Glomerular endothelial cell (primary cell): ENCODE measurements around the gene LRRC37A. TPM values are rescaled to one million over a fixed set of nuclear protein-coding genes. Genes with fewer than 3 reads are reported as not detected.
"Not testable (repeated sequence)": the region's sequence is repeated elsewhere in the genome, so short reads cannot be mapped to it uniquely, and the experiment has no call there.

ENCODE experiments used
- DNase-seq: peaks from one replicate; pipeline ENCODE4 v3.0.0-alpha.2; 2011; ENCODE audit warnings: low read depth, low spot score; ENCODE audit errors: extremely low read depth
- total RNA-seq: library from RNA; depleted of rRNA; stranded (reverse); fragments of >200 nt; gene quantifications from 2 replicates; pipeline ENCODE4 v1.2.3, GENCODE V29; 2015

LRRC37A gene
- total RNA-seq: 0.78 and 1.3 TPM in 2 replicates

GRCh38 chr17:46294831-46295230, at the start of gene LRRC37A:
Gene LRRC37A, plus strand, starts transcription at chr17:46295131. Its CDS starts 3 bp downstream, at chr17:46295134.
- not testable (repeated sequence) for DNase-seq

DNA sequence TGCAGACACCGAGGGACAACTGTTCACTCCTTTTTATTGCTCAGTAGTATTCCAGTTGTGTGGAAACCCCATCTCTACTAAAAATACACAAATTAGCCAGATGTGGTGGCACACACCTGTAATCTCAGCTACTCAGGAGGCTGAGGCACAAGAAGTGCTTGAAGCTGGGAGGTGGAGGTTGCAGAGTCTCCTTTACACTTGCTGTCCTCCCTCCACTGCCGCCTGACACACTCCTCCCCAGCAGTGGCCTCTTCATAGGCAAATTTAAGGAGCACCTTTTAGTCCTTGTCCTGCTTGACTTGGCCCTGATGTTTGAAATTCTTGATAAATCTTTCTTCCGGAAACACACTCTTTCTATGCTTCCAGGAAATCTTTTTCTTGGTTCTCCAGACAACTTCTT, 45.8 kb upstream of the LRRC37A start:
- DNase-seq: not testable (repeated sequence)

DNA sequence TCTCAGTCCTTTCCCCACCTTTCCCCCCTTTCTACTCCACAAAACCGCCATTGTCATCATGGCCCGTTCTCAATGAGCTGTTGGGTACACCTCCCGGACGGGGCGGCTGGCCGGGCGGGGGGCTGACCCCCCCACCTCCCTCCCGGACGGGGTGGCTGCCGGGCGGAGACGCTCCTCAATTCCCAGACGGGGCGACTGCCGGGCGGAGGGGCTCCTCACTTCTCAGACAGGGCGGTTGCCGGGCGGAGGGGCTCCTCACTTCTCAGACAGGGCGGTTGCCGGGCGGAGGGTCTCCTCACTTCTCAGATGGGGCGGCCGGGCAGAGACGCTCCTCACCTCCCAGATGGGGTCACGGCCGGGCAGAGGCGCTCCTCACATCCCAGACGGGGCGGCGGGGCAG, 42.1 kb upstream of the LRRC37A start:
- not testable (repeated sequence) for DNase-seq

GRCh38 chr17:46253722-46254121, 41.2 kb upstream of the LRRC37A start:
- DNase-seq: not testable (repeated sequence)

DNA sequence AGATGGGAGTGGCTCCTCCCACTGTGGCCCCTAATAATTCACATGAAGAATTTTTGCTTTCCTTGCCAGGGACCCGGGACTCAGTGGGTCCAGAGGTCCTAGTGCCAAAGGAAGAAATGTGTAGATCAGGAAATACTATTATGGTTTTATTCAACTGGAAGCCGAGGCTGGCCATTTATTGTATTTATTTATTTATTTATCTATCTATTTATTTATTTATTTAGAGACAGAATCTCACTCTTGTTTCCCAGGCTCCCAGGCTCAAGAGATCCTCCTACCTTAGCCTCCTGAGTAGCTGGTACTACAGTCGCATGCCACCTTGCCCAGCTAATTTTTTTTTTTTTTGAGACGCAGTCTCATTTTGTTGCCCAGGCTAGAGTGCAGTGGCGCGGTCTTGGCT, 40.7 kb upstream of the LRRC37A start:
- not testable (repeated sequence) for DNase-seq

DNA sequence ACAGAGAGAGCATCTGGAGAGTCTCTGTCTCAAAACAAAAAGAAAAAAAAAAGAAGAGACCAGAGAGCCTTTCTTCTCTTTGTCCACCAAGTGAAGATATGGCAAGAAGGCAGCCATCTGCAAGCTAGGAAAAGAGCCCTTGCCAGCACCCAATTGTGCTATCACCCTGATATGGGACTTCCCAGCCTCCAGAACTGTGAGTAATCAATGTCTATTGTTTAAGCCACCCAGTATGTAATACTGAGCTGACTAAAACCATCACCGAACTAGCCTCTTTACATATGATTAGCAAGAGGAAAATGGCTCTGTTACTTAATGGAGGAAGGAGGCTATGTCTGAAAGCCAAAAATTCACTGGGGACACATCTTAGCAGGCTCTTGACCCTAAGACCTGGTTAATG, 38.6 kb upstream of the LRRC37A start:
- DNase-seq: not testable (repeated sequence)

- DNase-seq: not testable (repeated sequence)
Measured at GRCh38 chr17:46259845-46260661, 34.9 kb upstream of the LRRC37A start.

GRCh38 chr17:46262271-46262670, 32.7 kb upstream of the LRRC37A start:
- DNase-seq: no peak

DNA sequence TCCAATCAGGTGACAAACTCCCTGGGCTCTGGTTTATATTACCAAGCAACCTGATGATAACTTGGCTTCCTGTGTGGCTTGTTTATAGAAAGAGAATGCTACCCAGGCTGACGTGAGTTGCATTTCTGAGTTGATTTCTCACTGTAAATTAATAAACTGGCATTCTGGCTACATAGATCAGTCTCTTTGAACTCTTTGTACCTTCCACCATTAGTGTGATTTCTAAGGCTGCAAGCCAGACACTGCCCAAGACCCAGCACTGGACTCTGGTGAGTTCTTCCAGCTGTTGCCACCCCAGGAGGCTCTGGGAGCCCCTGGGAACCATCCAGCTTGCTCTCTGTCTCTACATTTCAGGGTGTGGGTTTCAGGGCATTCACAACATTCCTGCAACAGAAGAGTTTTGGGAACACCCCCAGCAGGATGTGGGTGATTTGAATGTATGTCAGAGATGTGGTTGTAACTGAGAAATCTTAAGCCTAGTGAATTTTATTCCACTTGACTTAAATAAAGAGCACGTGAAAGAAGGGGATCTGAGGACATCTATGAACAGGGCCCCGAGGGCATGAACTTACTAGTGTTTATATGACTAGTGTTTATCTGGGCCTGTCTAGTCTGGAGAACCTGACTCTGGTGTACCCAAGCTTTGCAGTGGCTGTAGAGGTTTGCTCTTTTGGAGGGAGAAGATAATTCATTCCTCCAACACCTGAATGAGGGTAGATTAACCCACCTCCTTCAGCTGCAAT, 30.3 kb upstream of the LRRC37A start:
- DNase-seq: no peak

- not testable (repeated sequence) for DNase-seq
Measured at GRCh38 chr17:46266063-46266655, 28.8 kb upstream of the LRRC37A start.

DNA sequence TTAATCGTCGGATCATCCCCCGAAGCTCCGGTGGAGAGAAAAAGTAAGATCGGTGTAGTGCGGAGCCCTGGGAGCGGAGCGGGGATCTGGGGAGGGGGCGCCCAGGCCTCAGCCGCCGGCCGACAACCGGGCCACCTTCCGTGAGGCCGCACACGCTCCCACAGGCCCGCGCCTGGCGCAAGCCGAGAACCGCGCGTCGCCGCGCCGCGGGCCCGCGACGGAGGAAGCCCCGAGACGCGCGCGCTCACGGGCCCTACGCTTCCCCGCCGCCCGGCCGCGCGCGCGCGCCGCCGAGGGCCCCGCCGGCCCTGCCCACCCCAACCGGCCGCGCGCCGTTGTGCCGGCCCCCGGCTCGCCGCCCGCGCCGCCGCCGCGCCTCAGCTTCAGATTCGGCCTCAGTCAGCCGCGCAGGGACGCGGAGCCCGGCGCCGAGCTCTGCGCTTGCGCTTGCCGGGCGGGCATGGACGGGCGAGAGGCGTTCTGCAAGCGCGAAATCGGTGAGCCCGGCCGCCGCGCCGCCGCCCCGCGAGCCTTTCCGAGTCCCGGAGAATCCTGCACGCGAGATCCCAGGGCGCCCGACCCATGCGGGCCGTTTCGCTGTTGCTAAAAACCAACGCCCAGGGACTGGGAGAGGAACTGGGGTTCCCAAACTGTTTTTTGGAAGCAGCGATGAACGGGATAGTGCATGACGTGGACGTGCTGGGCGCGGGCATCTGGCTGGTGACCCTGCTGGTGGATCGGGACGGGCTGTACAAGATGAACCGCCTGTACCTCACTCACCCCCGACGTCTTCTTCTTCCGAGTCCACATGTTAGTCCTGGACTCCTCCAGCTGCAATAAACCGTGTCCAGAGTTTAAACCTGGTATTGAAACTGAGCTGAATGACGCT, 28.0 kb upstream of the LRRC37A start:
- DNase-seq: no peak

DNA sequence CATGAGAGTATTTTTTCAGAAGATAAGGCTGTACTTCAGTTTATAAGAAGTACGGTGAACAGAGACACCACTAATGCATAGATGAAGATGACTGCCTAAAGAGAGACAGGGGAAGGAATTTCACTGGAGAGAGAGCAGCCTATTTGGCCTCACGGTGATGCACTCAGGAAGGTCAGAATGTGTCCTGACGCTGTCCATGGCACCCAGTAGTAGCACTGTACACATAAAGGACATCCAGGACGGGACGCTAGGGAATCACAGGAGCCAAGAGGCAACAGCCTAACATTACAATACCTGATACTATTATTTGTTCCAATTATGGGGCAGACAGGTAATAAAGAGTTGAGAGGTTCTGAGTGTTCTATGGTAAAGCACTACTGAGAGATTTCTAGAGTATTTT, 24.9 kb upstream of the LRRC37A start:
- no peak for DNase-seq

GRCh38 chr17:46273541-46274236, 21.2 kb upstream of the LRRC37A start:
- DNase-seq: no peak

DNA sequence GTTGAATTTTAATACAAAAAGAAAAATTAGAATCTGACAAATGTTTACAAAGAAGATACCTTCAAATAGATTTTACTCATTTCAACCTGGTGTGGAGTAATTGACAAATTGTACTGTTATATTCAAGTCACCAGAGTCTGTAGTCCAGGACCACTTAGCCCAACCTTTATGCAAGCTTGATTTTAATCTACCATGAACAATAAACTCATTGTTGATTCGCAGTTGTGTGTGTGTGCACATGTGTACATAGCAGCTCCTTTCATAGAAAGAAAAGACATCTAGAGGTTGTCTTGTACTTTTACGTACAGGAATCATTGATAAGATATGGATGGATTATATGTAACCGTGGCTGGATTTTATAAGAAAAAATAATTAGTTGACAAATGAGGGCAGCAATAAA, 20.7 kb upstream of the LRRC37A start:
- DNase-seq: no peak

DNA sequence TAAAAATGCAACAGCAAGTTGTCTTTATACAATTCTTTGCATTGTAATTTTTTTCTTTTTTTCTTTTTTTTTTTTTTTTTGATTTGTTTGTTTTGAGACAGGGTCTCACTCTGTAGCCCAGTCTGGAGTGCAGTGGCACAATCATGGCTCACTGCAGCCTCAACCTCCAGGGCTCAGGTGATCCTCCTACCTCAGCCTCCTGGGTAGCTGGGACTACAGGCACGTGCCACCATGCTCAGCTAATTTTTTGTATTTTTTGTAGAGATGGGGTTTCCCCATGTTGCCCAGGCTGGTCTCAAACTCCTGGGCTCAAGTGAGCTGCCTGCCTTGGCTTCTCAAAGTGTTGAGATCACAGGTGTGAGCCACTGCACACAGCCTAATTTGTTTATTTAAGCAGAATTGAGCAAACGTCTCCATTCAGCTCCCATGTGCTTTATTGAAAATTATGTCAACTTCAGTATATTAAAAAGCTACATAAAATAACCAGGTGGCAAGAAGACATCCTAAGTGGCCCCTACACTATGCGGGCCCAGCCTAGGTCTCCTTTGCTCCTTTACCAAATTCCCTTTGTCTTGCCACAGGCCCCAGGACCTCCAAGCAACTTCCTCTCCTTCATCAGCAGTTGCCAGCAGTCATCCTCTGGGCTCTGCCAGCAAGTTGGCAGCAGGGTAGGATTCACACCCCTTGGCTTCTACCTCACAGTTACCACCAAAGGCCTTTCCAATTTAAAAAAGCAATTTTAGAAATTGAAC, 18.0 kb upstream of the LRRC37A start:
- DNase-seq: not testable (repeated sequence)

DNA sequence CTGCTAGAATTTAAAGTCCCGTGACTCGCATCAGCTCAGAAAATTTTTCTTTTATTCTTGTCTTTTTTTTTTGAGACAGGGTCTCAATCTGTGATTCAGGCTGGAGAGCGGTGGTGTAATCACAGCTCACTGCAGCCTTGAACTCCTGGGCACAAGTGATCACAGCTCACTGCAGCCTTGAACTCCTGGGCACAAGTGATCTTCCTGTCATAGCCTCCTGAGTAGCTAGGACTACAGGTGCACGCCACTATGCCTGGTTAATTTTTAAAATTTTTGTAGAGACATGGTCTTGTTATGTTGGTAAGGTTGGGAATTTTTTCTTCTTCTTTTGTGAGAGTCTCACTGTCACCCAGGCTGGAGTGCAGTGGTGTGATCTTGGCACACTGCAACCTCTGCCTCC, 13.6 kb upstream of the LRRC37A start:
- not testable (repeated sequence) for DNase-seq

DNA sequence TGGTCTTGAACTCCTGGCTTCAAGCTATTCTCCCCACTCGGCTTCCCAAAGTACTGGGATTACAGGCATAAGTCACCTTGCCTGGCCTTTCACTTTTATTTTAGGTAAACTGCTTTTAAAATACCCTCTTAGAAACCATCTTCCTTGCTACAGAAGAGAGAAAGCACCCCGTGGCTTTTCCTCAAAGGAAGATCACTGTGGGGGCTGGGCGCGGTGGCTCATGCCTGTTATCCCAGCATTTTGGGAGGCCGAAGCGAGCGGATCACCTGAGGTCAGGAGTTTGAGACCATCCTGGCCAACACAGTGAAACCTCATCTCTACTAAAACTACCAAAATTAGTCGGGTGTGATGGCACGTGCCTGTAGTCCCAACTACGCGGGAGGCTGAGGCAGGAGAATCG, 12.3 kb upstream of the LRRC37A start:
- not testable (repeated sequence) for DNase-seq

GRCh38 chr17:46284467-46284866, 10.5 kb upstream of the LRRC37A start:
- not testable (repeated sequence) for DNase-seq

- DNase-seq: not testable (repeated sequence)
Measured at GRCh38 chr17:46285500-46285899, 9.4 kb upstream of the LRRC37A start.
